ENCODE data around the gene DMC1.
"Not testable (repeated sequence)": the region's sequence is repeated elsewhere in the genome, so short reads cannot be mapped to it uniquely, and the experiment has no call there.

DMC1 gene

GRCh38 chr22:38569972-38570778, at the start of gene DMC1:
Gene DMC1, minus strand, starts transcription at chr22:38570183. Its CDS starts 1,927 bp downstream, at chr22:38568256.
- peak within 1 kb of the TSS; percentile 98 for H3K4me3 Mint-ChIP-seq
- H3K4me1 Mint-ChIP-seq (ENCODE audit: low read depth) = peaks cover 24% of the 10 kb centered on the region
- H3K27me3 Mint-ChIP-seq = no peaks in the 10 kb centered on the region
- H3K9me3 Mint-ChIP-seq = no peaks in the 10 kb centered on the region
- H3K36me3 Mint-ChIP-seq (ENCODE audit: low read depth) = no peaks in the 10 kb centered on the region
- peak within 1 kb of the TSS; percentile 97 for H3K27ac Mint-ChIP-seq

GRCh38 chr22:38618682-38619081, 48.7 kb upstream of the DMC1 start:
- no peak overlapping the region for H3K27ac Mint-ChIP-seq
- H3K27me3 Mint-ChIP-seq = peaks cover 4% of the 10 kb centered on the region
- H3K4me3 Mint-ChIP-seq = no peak overlapping the region
- H3K36me3 Mint-ChIP-seq (ENCODE audit: low read depth) = peaks cover 3% of the 10 kb centered on the region
- H3K4me1 Mint-ChIP-seq (ENCODE audit: low read depth) = no peaks in the 10 kb centered on the region
- H3K9me3 Mint-ChIP-seq = no peaks in the 10 kb centered on the region

- Mint-ChIP-seq H3K36me3 (ENCODE audit: low read depth) (peaks cover 3% of the 10 kb centered on the region), H3K27me3 (peaks cover 4% of the 10 kb centered on the region), H3K9me3 (no peaks in the 10 kb centered on the region), H3K27ac (no peak overlapping the region), H3K4me1 (ENCODE audit: low read depth) (no peaks in the 10 kb centered on the region), H3K4me3 (no peak overlapping the region)
Observed at GRCh38 chr22:38618258-38618657, 48.3 kb upstream of the DMC1 start.

GRCh38 chr22:38615064-38615405, 45.1 kb upstream of the DMC1 start:
- not testable (repeated sequence) for H3K4me3 Mint-ChIP-seq; H3K27ac Mint-ChIP-seq; H3K36me3 Mint-ChIP-seq (ENCODE audit: low read depth); H3K27me3 Mint-ChIP-seq; H3K9me3 Mint-ChIP-seq; H3K4me1 Mint-ChIP-seq (ENCODE audit: low read depth)

GRCh38 chr22:38614332-38615063, 44.5 kb upstream of the DMC1 start:
- Mint-ChIP-seq H3K36me3 (ENCODE audit: low read depth) (peaks cover 3% of the 10 kb centered on the region), H3K4me1 (ENCODE audit: low read depth) (no peaks in the 10 kb centered on the region), H3K4me3 (no peak overlapping the region), H3K27ac (no peak overlapping the region), H3K27me3 (peaks cover 4% of the 10 kb centered on the region), H3K9me3 (no peaks in the 10 kb centered on the region)

- no peak overlapping the region for H3K27ac Mint-ChIP-seq
Observed at GRCh38 chr22:38613588-38613987, 43.6 kb upstream of the DMC1 start.

GRCh38 chr22:38612217-38613006, 42.4 kb upstream of the DMC1 start:
- no peak overlapping the region for H3K4me3 Mint-ChIP-seq
- no peaks in the 10 kb centered on the region for H3K4me1 Mint-ChIP-seq (ENCODE audit: low read depth)
- H3K9me3 Mint-ChIP-seq = no peaks in the 10 kb centered on the region
- H3K36me3 Mint-ChIP-seq (ENCODE audit: low read depth) = no peaks in the 10 kb centered on the region
- peaks cover 4% of the 10 kb centered on the region for H3K27me3 Mint-ChIP-seq
- no peak overlapping the region for H3K27ac Mint-ChIP-seq

More at GRCh38 chr22:38613588-38613987, 43.6 kb upstream of the DMC1 start:
- H3K4me3 Mint-ChIP-seq = no peak overlapping the region
- H3K36me3 Mint-ChIP-seq (ENCODE audit: low read depth) = peaks cover 3% of the 10 kb centered on the region
- no peaks in the 10 kb centered on the region for H3K9me3 Mint-ChIP-seq
- no peaks in the 10 kb centered on the region for H3K4me1 Mint-ChIP-seq (ENCODE audit: low read depth)
- H3K27me3 Mint-ChIP-seq = peaks cover 4% of the 10 kb centered on the region

- Mint-ChIP-seq H3K36me3 (ENCODE audit: low read depth) (no peaks in the 10 kb centered on the region), H3K9me3 (no peaks in the 10 kb centered on the region), H3K4me3 (no peak overlapping the region), H3K4me1 (ENCODE audit: low read depth) (no peaks in the 10 kb centered on the region), H3K27ac (no peak overlapping the region), H3K27me3 (peaks cover 4% of the 10 kb centered on the region)
Observed at GRCh38 chr22:38611559-38611958, 41.6 kb upstream of the DMC1 start.

- no peak overlapping the region for H3K27ac Mint-ChIP-seq
- H3K9me3 Mint-ChIP-seq = no peaks in the 10 kb centered on the region
- no peaks in the 10 kb centered on the region for H3K4me1 Mint-ChIP-seq (ENCODE audit: low read depth)
- no peaks in the 10 kb centered on the region for H3K36me3 Mint-ChIP-seq (ENCODE audit: low read depth)
- no peak overlapping the region for H3K4me3 Mint-ChIP-seq
- H3K27me3 Mint-ChIP-seq = no peaks in the 10 kb centered on the region
Observed at GRCh38 chr22:38610234-38610633, 40.3 kb upstream of the DMC1 start.

GRCh38 chr22:38608992-38609750, 39.2 kb upstream of the DMC1 start:
- Mint-ChIP-seq H3K27ac (no peak overlapping the region), H3K36me3 (ENCODE audit: low read depth) (no peaks in the 10 kb centered on the region), H3K9me3 (no peaks in the 10 kb centered on the region), H3K27me3 (no peaks in the 10 kb centered on the region), H3K4me1 (ENCODE audit: low read depth) (no peaks in the 10 kb centered on the region), H3K4me3 (no peak overlapping the region)

- Mint-ChIP-seq H3K4me3 (no peak overlapping the region), H3K36me3 (ENCODE audit: low read depth) (no peaks in the 10 kb centered on the region), H3K27ac (no peak overlapping the region), H3K9me3 (no peaks in the 10 kb centered on the region), H3K27me3 (no peaks in the 10 kb centered on the region), H3K4me1 (ENCODE audit: low read depth) (no peaks in the 10 kb centered on the region)
Observed at GRCh38 chr22:38607680-38608079, 37.7 kb upstream of the DMC1 start.

- Mint-ChIP-seq H3K9me3 (no peaks in the 10 kb centered on the region), H3K27ac (no peak overlapping the region), H3K27me3 (no peaks in the 10 kb centered on the region), H3K36me3 (ENCODE audit: low read depth) (no peaks in the 10 kb centered on the region), H3K4me1 (ENCODE audit: low read depth) (no peaks in the 10 kb centered on the region), H3K4me3 (no peak overlapping the region)
Observed at GRCh38 chr22:38602166-38602565, 32.2 kb upstream of the DMC1 start.

- Mint-ChIP-seq H3K4me1 (ENCODE audit: low read depth) (no peaks in the 10 kb centered on the region), H3K27me3 (no peaks in the 10 kb centered on the region), H3K36me3 (ENCODE audit: low read depth) (no peaks in the 10 kb centered on the region), H3K27ac (no peak overlapping the region), H3K9me3 (no peaks in the 10 kb centered on the region), H3K4me3 (no peak overlapping the region)
Observed at GRCh38 chr22:38601221-38601764, 31.3 kb upstream of the DMC1 start.

- H3K27ac Mint-ChIP-seq = no peak overlapping the region
- no peaks in the 10 kb centered on the region for H3K27me3 Mint-ChIP-seq
- H3K4me1 Mint-ChIP-seq (ENCODE audit: low read depth) = no peaks in the 10 kb centered on the region
- no peaks in the 10 kb centered on the region for H3K36me3 Mint-ChIP-seq (ENCODE audit: low read depth)
- no peaks in the 10 kb centered on the region for H3K9me3 Mint-ChIP-seq
- H3K4me3 Mint-ChIP-seq = no peak overlapping the region
Observed at GRCh38 chr22:38599466-38599865, 29.5 kb upstream of the DMC1 start.
